Thymus (tissue), 11 donors: ENCODE results near the gene UNC13B. TPM values are rescaled to one million over a fixed set of nuclear protein-coding genes. Genes with fewer than 3 reads are reported as not detected.

Source experiments
- DNase-seq, 9 donors: peaks; one replicate each; pipeline ENCODE4 v3.0.0-alpha.2; 2013; ENCODE audit warnings: low spot score in 9 of 9, low read depth in 6 of 9, missing footprints in 1 of 9
- H3K27ac ChIP-seq, 2 donors: one replicate each; pipeline ENCODE4 v1.5.1; 2013; ENCODE audit warnings: control low read depth in 1 of 2, low read depth in 1 of 2, low read length in 1 of 2, mild to moderate bottlenecking in 1 of 2, moderate library complexity in 1 of 2
- H3K27me3 ChIP-seq, 2 donors: one replicate each; pipeline ENCODE4 v1.5.1; 2013; ENCODE audit warnings: low read length in 1 of 2; ENCODE audit not compliant: control insufficient read depth in 2 of 2, insufficient read depth in 1 of 2
- H3K36me3 ChIP-seq, 2 donors: one replicate each; pipeline ENCODE4 v1.5.1; 2013; ENCODE audit warnings: low read length in 1 of 2, mild to moderate bottlenecking in 1 of 2, moderate library complexity in 1 of 2; ENCODE audit not compliant: control insufficient read depth in 2 of 2, insufficient read depth in 2 of 2
- H3K4me1 ChIP-seq, 2 donors: one replicate each; pipeline ENCODE4 v1.5.1; 2013; ENCODE audit warnings: low read length in 2 of 2; ENCODE audit not compliant: control insufficient read depth in 2 of 2, insufficient read depth in 2 of 2
- H3K4me3 ChIP-seq, 2 donors: one replicate each; pipeline ENCODE4 v1.5.1; 2013; ENCODE audit warnings: low read length in 2 of 2, control low read depth in 1 of 2, mild to moderate bottlenecking in 1 of 2
- H3K9me3 ChIP-seq, 2 donors: one replicate each; pipeline ENCODE4 v1.5.1; 2013; ENCODE audit warnings: low read length in 1 of 2, mild to moderate bottlenecking in 1 of 2; ENCODE audit not compliant: control insufficient read depth in 2 of 2, insufficient read depth in 1 of 2
- WGBS: extraction: QIAGEN DNeasy Blood & Tissue Kit; methylation state at CpG from one replicate; pipeline ENCODE4 v1.1.7; 2013; 5-methylcytosine and 5-hydroxymethylcytosine counted together
- polyA plus RNA-seq: library from polyadenylated mRNA; stranded (reverse); fragments of 200-250 nt; gene quantifications from one replicate; pipeline ENCODE4 v1.2.3, GENCODE V29; 2013
- total RNA-seq: library from RNA; stranded (reverse); fragments of 120-200 nt; gene quantifications from one replicate; pipeline ENCODE4 v1.2.4, GENCODE V29; 2013
- donor health status: healthy.

UNC13B gene
- total and polyA plus RNA-seq, 2 donors: 3.5 to 6.9 TPM

- H3K27ac ChIP-seq: no peak overlapping the region
- H3K4me3 ChIP-seq: no peak overlapping the region
- H3K9me3 ChIP-seq: no peaks in the 10 kb centered on the region
- no peaks in the 10 kb centered on the region for H3K27me3 ChIP-seq
- H3K36me3 ChIP-seq: no peaks in the 10 kb centered on the region
- H3K4me1 ChIP-seq: no peaks in the 10 kb centered on the region
- DNase-seq: no peak
- 97% methylated on average over 2 of the region's 2 CpGs for WGBS
These were observed 292.0 kb downstream of the UNC13B start for GRCh38 chr9:35453786-35454185.

Other genes with a start within 250 kb of the UNC13B start
- gene PHF24, start 203.7 kb upstream of the UNC13B start, total RNA-seq: 0.28 TPM
- gene PHF24, start 203.7 kb upstream of the UNC13B start, polyA plus RNA-seq: 0.37 TPM
- 4.1 TPM for gene DNAJB5, start 172.3 kb upstream of the UNC13B start, total RNA-seq
- 13.4 TPM for gene DNAJB5, start 172.3 kb upstream of the UNC13B start, polyA plus RNA-seq
- 227 TPM for gene VCP, start 89.4 kb upstream of the UNC13B start, total RNA-seq
- gene VCP, start 89.4 kb upstream of the UNC13B start, polyA plus RNA-seq: 71.1 TPM
- gene FANCG, start 82.1 kb upstream of the UNC13B start, total RNA-seq: 35.2 TPM
- 33.7 TPM for gene FANCG, start 82.1 kb upstream of the UNC13B start, polyA plus RNA-seq
- gene PIGO, start 65.4 kb upstream of the UNC13B start, total RNA-seq: 12.9 TPM
- 18.2 TPM for gene PIGO, start 65.4 kb upstream of the UNC13B start, polyA plus RNA-seq
- 118 TPM for gene STOML2, start 58.9 kb upstream of the UNC13B start, total RNA-seq
- gene STOML2, start 58.9 kb upstream of the UNC13B start, polyA plus RNA-seq: 58.0 TPM
- 4.9 TPM for gene ATOSB, start 46.1 kb upstream of the UNC13B start, total RNA-seq
- gene ATOSB, start 46.1 kb upstream of the UNC13B start, polyA plus RNA-seq: 16.1 TPM